K562 (cell line): ENCODE results near the gene KIF26B. TPM values are rescaled to one million over a fixed set of nuclear protein-coding genes. Genes with fewer than 3 reads are reported as not detected.
A peak's percentile ranks its signal among the peaks of the same experiment; 100 is the strongest.

ENCODE experiments used
- CBX1 ChIP-seq: sonication (generic); IDR thresholded peaks from 2 replicates; pipeline ENCODE4 v1.6.1; 2016; ENCODE audit warnings: antibody characterized with exemption, low read depth, mild to moderate bottlenecking
- MGA ChIP-seq: fragments of 450-650 bp; IDR thresholded peaks from 2 replicates; pipeline ENCODE4 v1.6.1; 2016; ENCODE audit warnings: mild to moderate bottlenecking, moderate library complexity
- RAD21 ChIP-seq, 2 experiments: fragments of 250-450 bp in 1 of 2; fragments of 450-650 bp in 1 of 2; sonication (Bioruptor Pico) in 1 of 2; formaldehyde crosslinking in 1 of 2; IDR thresholded peaks in 1 of 2; conservative IDR thresholded peaks in 1 of 2; 2 replicates each; pipeline versions ENCODE4 v1.4.0 to v1.8.0; 2020 to 2022; ENCODE audit warnings: mild to moderate bottlenecking in 2 of 2, moderate library complexity in 1 of 2
- SP1 ChIP-seq: sonication (generic); formaldehyde crosslinking; IDR thresholded peaks from 2 replicates; pipeline ENCODE4 v1.8.1; 2022; ENCODE audit warnings: mild to moderate bottlenecking, missing genetic modification reagents
- USF1 ChIP-seq: sonication (generic); formaldehyde crosslinking; IDR thresholded peaks from 2 replicates; pipeline ENCODE4 v1.9.0; 2022; ENCODE audit warnings: mild to moderate bottlenecking, missing genetic modification reagents
- ZFP30 ChIP-seq: fragments of 250-450 bp; sonication (Bioruptor Pico); IDR thresholded peaks from 2 replicates; pipeline ENCODE4 v1.8.0; 2022; ENCODE audit warnings: moderate library complexity, mild to moderate bottlenecking, inconsistent platforms, borderline replicate concordance
- ZNF511 ChIP-seq: sonication (generic); formaldehyde crosslinking; IDR thresholded peaks from 2 replicates; pipeline ENCODE4 v1.8.0; 2022; ENCODE audit warnings: mild to moderate bottlenecking, missing genetic modification reagents
- polyA plus RNA-seq, 8 experiments: library from polyadenylated mRNA; depleted of rRNA in 4 of 8; stranded (reverse) in 5 of 8; unstranded in 3 of 8; fragments of >200 nt; fragmentation: Nextera tagmentation in 2 of 8; fragmentation: Illumina TruSeq in 1 of 8; extraction: Ambion mirVana in 2 of 8; extraction: Trizol in 1 of 8; gene quantifications; 2 replicates each; pipeline versions ENCODE4 v1.2.1 to v1.2.3, GENCODE V29; 2011 to 2014; ENCODE audit warnings: inconsistent platforms in 1 of 8, missing spikeins in 1 of 8
- total RNA-seq, 7 experiments: library from RNA; depleted of rRNA in 6 of 7; stranded (reverse); fragments of >200 nt in 6 of 7; fragmentation: Illumina TruSeq in 2 of 7; extraction: Trizol in 2 of 7; gene quantifications; 2 replicates each; pipeline versions ENCODE4 v1.2.1 to v1.2.3, GENCODE V29; 2011 to 2021; ENCODE audit warnings: low replicate concordance in 1 of 7

KIF26B gene
- total and polyA plus RNA-seq, 9 of the 15 experiments (the other 6 are each of a cell fraction or from before 2014, with no cell fraction given): 0.02 to 0.08 (median 0.03) TPM; not detected in 6

- TF ChIP-seq USF1: peak; percentile 65
- no peak for TF ChIP-seq RAD21 (CRISPR knock-in tag; conservative IDR thresholded peaks at IDR 0.05 in 1 of 2, IDR thresholded peaks at IDR 0.05 in 1 of 2)
- TF ChIP-seq ZFP30: no peak
- TF ChIP-seq MGA: peak; percentile 56; the same call in 1 of the 2 replicates
- no peak for TF ChIP-seq SP1 (CRISPR knock-in tag)
- TF ChIP-seq CBX1: no peak
- TF ChIP-seq ZNF511 (CRISPR knock-in tag): peak; percentile 19; the same call in 1 of the 2 replicates
- TF ChIP-seq, all 486 proteins: peak for 16
These were observed 995 bp upstream of the KIF26B start (continued) for GRCh38 chr1:245153552-245154428.
